ENCODE measurements around the gene TBC1D10B.

GRCh38 chr16:30359871-30360170, 10.5 kb downstream of the TBC1D10B start:
- TF ChIP-seq CTCF (IDR thresholded peaks at IDR 0.05) = no peak
- no peak for TF ChIP-seq POLR2A (IDR thresholded peaks at IDR 0.05)

Measured in right lobe of liver (tissue), 4 donors.